Stimulated activated CD4-positive, alpha-beta T cell treated with anti-CD3 and anti-CD28 coated beads, TNF-alpha, amount 100 ng/mL, for 24 hours (primary cell): Measurements from ENCODE around the gene PHACTR1.
A peak's percentile ranks its signal among the peaks of the same experiment; 100 is the strongest.

Source experiments
- DNase-seq, 3 experiments: peaks; one replicate each; pipeline ENCODE4 v3.0.0-alpha.2; 2020; ENCODE audit warnings: low read depth in 3 of 3

Gene PHACTR1

GRCh38 chr6:12848964-12849808, 132.6 kb downstream of the PHACTR1 start:
- DNase-seq, result no peak

- DNase-seq, result no peak
Measured at GRCh38 chr6:12849809-12850198, 133.2 kb downstream of the PHACTR1 start.

GRCh38 chr6:12851123-12851695, 134.6 kb downstream of the PHACTR1 start:
- DNase-seq, result no peak

- DNase-seq, result no peak
Measured at GRCh38 chr6:12861603-12862002, 145.0 kb downstream of the PHACTR1 start.

- no peak for DNase-seq
Measured at GRCh38 chr6:12865117-12865516, 148.6 kb downstream of the PHACTR1 start.

GRCh38 chr6:12865671-12866181, 149.2 kb downstream of the PHACTR1 start:
- no peak for DNase-seq

- DNase-seq, result no peak
Measured at GRCh38 chr6:12866422-12867029, 150.0 kb downstream of the PHACTR1 start.

- DNase-seq, result no peak
Measured at GRCh38 chr6:12869816-12870432, 153.4 kb downstream of the PHACTR1 start.

- DNase-seq, result no peak
Measured at GRCh38 chr6:12873691-12874090, 157.1 kb downstream of the PHACTR1 start.

GRCh38 chr6:12875051-12875450, 158.5 kb downstream of the PHACTR1 start:
- DNase-seq, result no peak

GRCh38 chr6:12878741-12879140, 162.2 kb downstream of the PHACTR1 start:
- no peak for DNase-seq

- DNase-seq, result no peak
Measured at GRCh38 chr6:12882761-12883290, 166.3 kb downstream of the PHACTR1 start.

GRCh38 chr6:12884983-12885382, 168.4 kb downstream of the PHACTR1 start:
- no peak for DNase-seq

GRCh38 chr6:12886961-12887775, 170.6 kb downstream of the PHACTR1 start:
- DNase-seq, result no peak

- DNase-seq, result peak in 1 of 3 experiments; percentile 3
Measured at GRCh38 chr6:12890171-12890790, 173.7 kb downstream of the PHACTR1 start.

- DNase-seq, result no peak
Measured at GRCh38 chr6:12891595-12891994, 175.0 kb downstream of the PHACTR1 start.

- DNase-seq, result no peak
Measured at GRCh38 chr6:12892151-12892550, 175.6 kb downstream of the PHACTR1 start.

- no peak for DNase-seq
Measured at GRCh38 chr6:12893036-12893435, 176.5 kb downstream of the PHACTR1 start.

- no peak for DNase-seq
Measured at GRCh38 chr6:12895721-12896120, 179.2 kb downstream of the PHACTR1 start.

GRCh38 chr6:12896208-12896733, 179.7 kb downstream of the PHACTR1 start:
- no peak for DNase-seq
